ENCODE results near the gene NCAPD2.
A peak's percentile ranks its signal among the peaks of the same experiment; 100 is the strongest.

Gene NCAPD2

DNA sequence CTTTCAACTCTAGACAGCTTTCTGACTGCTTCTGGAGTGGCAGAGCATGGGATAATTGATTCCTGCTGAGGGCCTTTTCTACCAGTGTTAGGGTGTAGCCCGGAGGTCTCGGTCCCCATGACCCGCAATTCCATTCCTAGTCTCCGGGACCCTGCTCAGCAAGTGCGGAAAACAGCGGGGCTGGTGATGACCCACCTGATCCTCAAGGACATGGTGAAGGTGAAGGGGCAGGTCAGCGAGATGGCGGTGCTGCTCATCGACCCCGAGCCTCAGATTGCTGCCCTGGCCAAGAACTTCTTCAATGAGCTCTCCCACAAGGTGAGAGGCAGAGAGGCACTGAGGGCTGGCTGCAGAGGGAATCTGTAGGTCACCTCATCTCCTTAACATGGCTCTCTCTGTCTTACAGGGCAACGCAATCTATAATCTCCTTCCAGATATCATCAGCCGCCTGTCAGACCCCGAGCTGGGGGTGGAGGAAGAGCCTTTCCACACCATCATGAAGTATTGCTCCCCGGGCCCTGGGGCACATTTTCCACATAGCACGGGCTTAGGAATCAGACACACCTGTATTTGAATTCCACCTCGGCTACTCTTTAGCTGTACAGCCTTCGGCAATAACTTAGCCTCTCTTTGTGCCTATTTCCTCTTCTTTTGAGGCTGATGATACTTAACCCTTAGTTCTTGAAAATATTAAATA is 34.8 kb downstream of the NCAPD2 start:
- TF ChIP-seq, protein P1, sequence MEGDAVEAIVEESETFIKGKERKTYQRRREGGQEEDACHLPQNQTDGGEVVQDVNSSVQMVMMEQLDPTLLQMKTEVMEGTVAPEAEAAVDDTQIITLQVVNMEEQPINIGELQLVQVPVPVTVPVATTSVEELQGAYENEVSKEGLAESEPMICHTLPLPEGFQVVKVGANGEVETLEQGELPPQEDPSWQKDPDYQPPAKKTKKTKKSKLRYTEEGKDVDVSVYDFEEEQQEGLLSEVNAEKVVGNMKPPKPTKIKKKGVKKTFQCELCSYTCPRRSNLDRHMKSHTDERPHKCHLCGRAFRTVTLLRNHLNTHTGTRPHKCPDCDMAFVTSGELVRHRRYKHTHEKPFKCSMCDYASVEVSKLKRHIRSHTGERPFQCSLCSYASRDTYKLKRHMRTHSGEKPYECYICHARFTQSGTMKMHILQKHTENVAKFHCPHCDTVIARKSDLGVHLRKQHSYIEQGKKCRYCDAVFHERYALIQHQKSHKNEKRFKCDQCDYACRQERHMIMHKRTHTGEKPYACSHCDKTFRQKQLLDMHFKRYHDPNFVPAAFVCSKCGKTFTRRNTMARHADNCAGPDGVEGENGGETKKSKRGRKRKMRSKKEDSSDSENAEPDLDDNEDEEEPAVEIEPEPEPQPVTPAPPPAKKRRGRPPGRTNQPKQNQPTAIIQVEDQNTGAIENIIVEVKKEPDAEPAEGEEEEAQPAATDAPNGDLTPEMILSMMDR (IDR thresholded peaks at IDR 0.05) = no peak
- Histone ChIP-seq H3K27ac (no peak overlapping the region), H3K4me1 (ENCODE audit: control insufficient read depth in 1 of 2, insufficient read depth in 1 of 2, low read depth in 1 of 2, low read length in 1 of 2) (peaks cover 20 to 22% of the 10 kb centered on the region in 2 experiments)

DNA sequence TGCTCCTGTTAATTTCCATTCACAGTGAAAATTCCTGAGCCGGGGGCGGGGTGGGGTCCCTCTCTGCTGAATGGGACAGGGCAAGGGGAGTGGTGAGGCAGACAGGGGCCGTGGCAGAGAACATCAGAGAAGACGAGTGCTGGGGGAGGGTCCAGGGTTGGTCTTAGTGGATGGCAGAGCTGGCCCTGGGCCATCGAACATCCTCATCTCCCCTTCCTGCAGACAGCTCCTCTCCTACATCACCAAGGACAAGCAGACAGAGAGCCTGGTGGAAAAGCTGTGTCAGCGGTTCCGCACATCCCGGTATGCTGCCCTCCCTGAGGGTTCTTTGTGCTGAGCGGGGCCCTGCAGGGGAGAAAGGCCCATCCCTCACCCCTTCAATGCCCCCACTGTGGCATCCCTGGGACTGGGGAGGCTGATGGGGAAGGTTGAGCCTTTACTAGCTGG is 35.4 kb downstream of the NCAPD2 start:
- Histone ChIP-seq H3K27me3 (no peaks in the 10 kb centered on the region), H3K4me1 (ENCODE audit: control insufficient read depth in 1 of 2, insufficient read depth in 1 of 2, low read depth in 1 of 2, low read length in 1 of 2) (peaks cover 24 to 26% of the 10 kb centered on the region in 2 experiments), H3K36me3 (peaks cover 71% of the 10 kb centered on the region), H3K27ac (peak overlapping the region; percentile 97), H3K4me3 (ENCODE audit: low read depth in 1 of 2, low read length in 1 of 2) (no peak overlapping the region), H3K9me3 (no peaks in the 10 kb centered on the region)
- TF ChIP-seq, protein P1 (IDR thresholded peaks at IDR 0.05) = no peak

More for the DNA sequence above, 34.8 kb downstream of the NCAPD2 start:
- no peaks in the 10 kb centered on the region for H3K27me3 ChIP-seq
- H3K9me3 ChIP-seq = no peaks in the 10 kb centered on the region
- H3K4me3 ChIP-seq (ENCODE audit: low read depth in 1 of 2, low read length in 1 of 2) = no peak overlapping the region
- peaks cover 77% of the 10 kb centered on the region for H3K36me3 ChIP-seq

DNA sequence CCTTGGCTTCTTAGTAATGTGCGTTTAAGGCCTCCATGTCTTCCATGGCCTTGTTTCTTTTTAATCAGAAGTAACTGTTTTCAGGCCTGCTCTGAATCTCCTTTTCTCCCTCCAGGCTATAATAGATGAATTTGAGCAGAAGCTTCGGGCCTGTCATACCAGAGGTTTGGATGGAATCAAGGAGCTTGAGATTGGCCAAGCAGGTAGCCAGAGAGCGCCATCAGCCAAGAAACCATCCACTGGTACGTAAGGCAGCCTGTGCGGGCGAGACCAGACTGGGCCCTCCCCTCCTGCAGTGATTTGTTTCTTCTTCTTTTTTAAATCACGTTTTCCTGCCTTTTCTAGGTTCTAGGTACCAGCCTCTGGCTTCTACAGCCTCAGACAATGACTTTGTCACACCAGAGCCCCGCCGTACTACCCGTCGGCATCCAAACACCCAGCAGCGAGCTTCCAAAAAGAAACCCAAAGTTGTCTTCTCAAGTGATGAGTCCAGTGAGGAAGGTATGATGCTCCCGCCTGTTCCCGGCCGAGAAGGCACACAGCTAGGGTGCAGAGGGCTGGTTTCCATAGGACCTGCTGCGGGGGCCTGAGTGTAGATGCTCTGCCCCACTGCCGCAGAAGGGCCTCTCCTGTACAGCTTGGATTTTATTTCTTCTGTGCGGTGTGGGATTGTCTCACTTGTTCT is 36.8 kb downstream of the NCAPD2 start:
- H3K27ac ChIP-seq = peak overlapping the region; percentile 97
- no peaks in the 10 kb centered on the region for H3K27me3 ChIP-seq
- H3K9me3 ChIP-seq = no peaks in the 10 kb centered on the region
- H3K4me1 ChIP-seq (ENCODE audit: control insufficient read depth in 1 of 2, insufficient read depth in 1 of 2, low read depth in 1 of 2, low read length in 1 of 2) = peaks cover 30 to 32% of the 10 kb centered on the region in 2 experiments
- no peak overlapping the region for H3K4me3 ChIP-seq (ENCODE audit: low read depth in 1 of 2, low read length in 1 of 2)
- TF ChIP-seq, protein P1 (IDR thresholded peaks at IDR 0.05) = no peak
- peaks cover 58% of the 10 kb centered on the region for H3K36me3 ChIP-seq

DNA sequence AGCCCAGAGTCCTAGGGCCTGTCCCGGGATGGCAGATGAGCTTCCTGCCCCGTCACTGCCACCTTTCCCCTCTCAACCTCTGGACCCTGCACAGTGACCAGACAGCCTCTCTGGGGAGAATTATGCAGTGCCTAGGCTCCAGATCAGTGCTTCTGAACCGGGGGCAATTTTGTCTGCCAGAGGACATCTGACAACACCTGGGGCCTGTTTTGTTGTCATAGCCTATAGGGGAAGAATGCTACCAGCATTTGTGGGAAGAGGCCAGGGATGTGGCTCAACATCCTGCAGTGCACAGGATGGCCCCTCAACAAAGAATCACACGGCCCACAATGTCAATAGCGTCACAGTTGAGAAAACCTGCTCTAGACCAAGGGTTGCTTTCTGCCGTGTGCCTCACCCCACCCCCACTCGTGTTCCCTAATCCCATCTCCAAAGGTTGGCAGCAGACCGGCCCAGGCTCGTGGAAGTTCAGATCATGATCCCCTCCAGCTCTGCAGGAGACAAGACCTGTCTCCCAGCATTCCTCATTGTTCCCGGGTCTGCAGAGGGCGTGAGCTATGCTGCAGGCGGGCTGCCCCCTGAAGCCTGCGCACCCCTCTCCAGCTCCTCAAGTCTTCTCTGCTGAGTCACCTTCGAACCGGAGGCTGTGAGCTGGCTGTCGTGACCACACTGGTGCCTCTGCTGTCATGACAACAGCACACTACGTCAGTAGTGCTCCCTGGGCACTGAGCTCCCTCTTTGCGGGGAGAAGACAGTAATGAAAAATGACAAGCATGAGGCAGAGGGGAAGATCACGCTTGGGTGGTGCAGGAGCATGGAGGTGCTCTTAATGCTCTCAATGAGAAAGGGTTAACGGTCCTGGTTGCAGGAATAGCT is 38.4 kb downstream of the NCAPD2 start:
- H3K4me1 ChIP-seq (ENCODE audit: control insufficient read depth in 1 of 2, insufficient read depth in 1 of 2, low read depth in 1 of 2, low read length in 1 of 2) = peaks cover 46 to 48% of the 10 kb centered on the region in 2 experiments

More for the DNA sequence above, 38.4 kb downstream of the NCAPD2 start:
- Histone ChIP-seq H3K27me3 (no peaks in the 10 kb centered on the region), H3K27ac (peak overlapping the region; percentile 97), H3K4me3 (ENCODE audit: low read depth in 1 of 2, low read length in 1 of 2) (peak overlapping the region; percentile 72 to 96), H3K9me3 (no peaks in the 10 kb centered on the region), H3K36me3 (peaks cover 57% of the 10 kb centered on the region)
- TF ChIP-seq, protein P1 (IDR thresholded peaks at IDR 0.05) = no peak

Measured in neutrophil (primary cell).